ENCODE measurements around the gene TMEM92. TPM values are rescaled to one million over a fixed set of nuclear protein-coding genes. Genes with fewer than 3 reads are reported as not detected.

The TMEM92 gene
- polyA plus RNA-seq, 1 donor (not counting 4 experiments of a cell fraction or from before 2014, with no cell fraction given) = 0.88 TPM

DNA sequence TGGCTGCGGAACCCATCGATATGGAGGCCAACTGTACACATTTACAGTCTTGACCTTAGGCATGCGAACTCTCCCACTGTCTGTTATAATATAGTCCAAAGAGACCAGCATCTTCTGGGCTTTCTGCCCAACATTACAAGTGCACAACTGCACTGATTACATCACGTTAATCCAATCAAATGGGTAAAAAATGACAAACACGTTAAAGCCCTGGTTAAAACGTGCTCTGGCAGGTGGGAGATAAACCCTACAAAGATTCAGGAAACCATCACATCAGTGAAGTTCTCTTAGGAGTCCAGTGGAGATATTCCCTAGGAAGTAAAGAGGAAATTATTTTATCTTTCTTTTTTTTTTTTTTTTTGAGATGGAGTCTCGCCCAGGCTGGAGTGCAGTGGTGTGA lies 48.0 kb downstream of the TMEM92 start:
- Histone ChIP-seq H3K27ac (ENCODE audit: control insufficient read depth, insufficient read depth, low read length) (no peak overlapping the region), H4K20me1 (ENCODE audit: control insufficient read depth, extremely low read depth, insufficient read depth, low read length) (no peaks in the 10 kb centered on the region), H3K4me3 (ENCODE audit: control insufficient read depth in 2 of 3, extremely low read depth in 1 of 3, insufficient read depth in 2 of 3, low read depth in 1 of 3, low read length in 3 of 3) (no peak overlapping the region), H3K9me1 (ENCODE audit: control insufficient read depth, extremely low read depth, insufficient read depth, low read length) (peaks cover 3% of the 10 kb centered on the region), H3K79me2 (ENCODE audit: control insufficient read depth, insufficient read depth, low read length) (no peaks in the 10 kb centered on the region), H3K4me2 (ENCODE audit: control insufficient read depth, extremely low read depth, insufficient read depth, low read depth, low read length) (no peak overlapping the region), H3K36me3 (ENCODE audit: control insufficient read depth in 2 of 2, extremely low read depth in 1 of 2, insufficient read depth in 2 of 2, low read length in 2 of 2) (no peaks in the 10 kb centered on the region), H3K9me3 (ENCODE audit: control insufficient read depth, low read depth, low read length) (no peaks in the 10 kb centered on the region), H3K27me3 (ENCODE audit: control insufficient read depth, extremely low read depth, insufficient read depth, low read length) (no peaks in the 10 kb centered on the region), H2AFZ (ENCODE audit: control insufficient read depth, low read length) (no peak overlapping the region), H3K9ac (ENCODE audit: control insufficient read depth, extremely low read depth, insufficient read depth, low read length) (no peak overlapping the region), H3K4me1 (ENCODE audit: control insufficient read depth, extremely low read depth, insufficient read depth, low read length) (peaks cover 28% of the 10 kb centered on the region)
- no peak for DNase-seq (ENCODE audit: low read depth, low spot score)
- dilution Hi-C loops (cut with MboI; ENCODE audit: extremely low pct_ligation_motif_present, low sequenced_read_pairs) = no loop called here
- no peak for TF ChIP-seq EZH2 (IDR thresholded peaks at IDR 0.05; ENCODE audit: low read length)
- TF ChIP-seq, protein P1, sequence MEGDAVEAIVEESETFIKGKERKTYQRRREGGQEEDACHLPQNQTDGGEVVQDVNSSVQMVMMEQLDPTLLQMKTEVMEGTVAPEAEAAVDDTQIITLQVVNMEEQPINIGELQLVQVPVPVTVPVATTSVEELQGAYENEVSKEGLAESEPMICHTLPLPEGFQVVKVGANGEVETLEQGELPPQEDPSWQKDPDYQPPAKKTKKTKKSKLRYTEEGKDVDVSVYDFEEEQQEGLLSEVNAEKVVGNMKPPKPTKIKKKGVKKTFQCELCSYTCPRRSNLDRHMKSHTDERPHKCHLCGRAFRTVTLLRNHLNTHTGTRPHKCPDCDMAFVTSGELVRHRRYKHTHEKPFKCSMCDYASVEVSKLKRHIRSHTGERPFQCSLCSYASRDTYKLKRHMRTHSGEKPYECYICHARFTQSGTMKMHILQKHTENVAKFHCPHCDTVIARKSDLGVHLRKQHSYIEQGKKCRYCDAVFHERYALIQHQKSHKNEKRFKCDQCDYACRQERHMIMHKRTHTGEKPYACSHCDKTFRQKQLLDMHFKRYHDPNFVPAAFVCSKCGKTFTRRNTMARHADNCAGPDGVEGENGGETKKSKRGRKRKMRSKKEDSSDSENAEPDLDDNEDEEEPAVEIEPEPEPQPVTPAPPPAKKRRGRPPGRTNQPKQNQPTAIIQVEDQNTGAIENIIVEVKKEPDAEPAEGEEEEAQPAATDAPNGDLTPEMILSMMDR (optimal IDR thresholded peaks at IDR 0.05 in 1 of 3, IDR thresholded peaks at IDR 0.05 in 1 of 3, conservative IDR thresholded peaks at IDR 0.05 in 1 of 3; ENCODE audit: extremely low read depth in 1 of 3, insufficient read depth in 2 of 3, low read length in 3 of 3) = no peak
- no peak for FAIRE-seq

DNA sequence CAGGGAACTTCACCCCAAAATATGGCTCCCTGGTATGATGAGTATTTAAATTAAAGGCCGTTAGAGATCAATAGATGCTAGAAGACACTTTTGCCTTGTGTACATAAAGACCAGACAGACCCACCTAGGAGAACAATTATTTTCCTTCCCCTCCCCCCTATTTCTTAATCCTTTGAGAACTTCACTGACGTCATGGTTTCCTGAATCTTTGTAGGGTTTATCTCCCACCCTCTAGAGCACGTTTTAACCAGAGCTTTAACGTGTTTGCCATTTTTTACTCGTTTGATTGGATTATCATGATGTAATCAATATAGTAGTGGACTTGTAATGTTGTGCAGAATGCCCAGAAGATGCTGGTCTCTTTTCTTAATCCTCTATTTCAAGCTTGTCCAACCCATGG lies 48.8 kb downstream of the TMEM92 start:
- dilution Hi-C loops (cut with MboI; ENCODE audit: extremely low pct_ligation_motif_present, low sequenced_read_pairs) = no loop called here
- Histone ChIP-seq H3K27me3 (ENCODE audit: control insufficient read depth, extremely low read depth, insufficient read depth, low read length) (no peaks in the 10 kb centered on the region), H3K27ac (ENCODE audit: control insufficient read depth, insufficient read depth, low read length) (no peak overlapping the region), H3K4me3 (ENCODE audit: control insufficient read depth in 2 of 3, extremely low read depth in 1 of 3, insufficient read depth in 2 of 3, low read depth in 1 of 3, low read length in 3 of 3) (no peak overlapping the region), H3K9ac (ENCODE audit: control insufficient read depth, extremely low read depth, insufficient read depth, low read length) (no peak overlapping the region), H3K79me2 (ENCODE audit: control insufficient read depth, insufficient read depth, low read length) (no peaks in the 10 kb centered on the region), H3K36me3 (ENCODE audit: control insufficient read depth in 2 of 2, extremely low read depth in 1 of 2, insufficient read depth in 2 of 2, low read length in 2 of 2) (no peaks in the 10 kb centered on the region), H3K4me2 (ENCODE audit: control insufficient read depth, extremely low read depth, insufficient read depth, low read depth, low read length) (no peak overlapping the region), H3K4me1 (ENCODE audit: control insufficient read depth, extremely low read depth, insufficient read depth, low read length) (peaks cover 20% of the 10 kb centered on the region), H2AFZ (ENCODE audit: control insufficient read depth, low read length) (no peak overlapping the region), H4K20me1 (ENCODE audit: control insufficient read depth, extremely low read depth, insufficient read depth, low read length) (no peaks in the 10 kb centered on the region), H3K9me1 (ENCODE audit: control insufficient read depth, extremely low read depth, insufficient read depth, low read length) (peaks cover 3% of the 10 kb centered on the region), H3K9me3 (ENCODE audit: control insufficient read depth, low read depth, low read length) (no peaks in the 10 kb centered on the region)
- FAIRE-seq = no peak
- no peak for DNase-seq (ENCODE audit: low read depth, low spot score)
- TF ChIP-seq, protein P1 (optimal IDR thresholded peaks at IDR 0.05 in 1 of 3, IDR thresholded peaks at IDR 0.05 in 1 of 3, conservative IDR thresholded peaks at IDR 0.05 in 1 of 3; ENCODE audit: extremely low read depth in 1 of 3, insufficient read depth in 2 of 3, low read length in 3 of 3) = no peak
- TF ChIP-seq EZH2 (IDR thresholded peaks at IDR 0.05; ENCODE audit: low read length) = no peak

All from keratinocyte (primary cell).